22Rv1 (cell line): ENCODE measurements around the gene CABP7.

Source experiments
- H3K27ac ChIP-seq: fragments of 450-650 bp; 2 replicates; pipeline ENCODE4 v1.5.1; 2017
- ZFX ChIP-seq: fragments of 450-650 bp; IDR thresholded peaks from 2 replicates; pipeline ENCODE4 v1.6.1; 2017; ENCODE audit warnings: antibody characterized with exemption, borderline replicate concordance
- TF ChIP-seq, protein P1 (sequence below): fragments of 450-650 bp; IDR thresholded peaks from 2 replicates; pipeline ENCODE4 v1.5.1; 2017; ENCODE audit warnings: mild to moderate bottlenecking

The CABP7 gene

GRCh38 chr22:29733362-29734201 lies 13.8 kb downstream of the CABP7 start:
- no peak overlapping the region for H3K27ac ChIP-seq
- TF ChIP-seq, protein P1, sequence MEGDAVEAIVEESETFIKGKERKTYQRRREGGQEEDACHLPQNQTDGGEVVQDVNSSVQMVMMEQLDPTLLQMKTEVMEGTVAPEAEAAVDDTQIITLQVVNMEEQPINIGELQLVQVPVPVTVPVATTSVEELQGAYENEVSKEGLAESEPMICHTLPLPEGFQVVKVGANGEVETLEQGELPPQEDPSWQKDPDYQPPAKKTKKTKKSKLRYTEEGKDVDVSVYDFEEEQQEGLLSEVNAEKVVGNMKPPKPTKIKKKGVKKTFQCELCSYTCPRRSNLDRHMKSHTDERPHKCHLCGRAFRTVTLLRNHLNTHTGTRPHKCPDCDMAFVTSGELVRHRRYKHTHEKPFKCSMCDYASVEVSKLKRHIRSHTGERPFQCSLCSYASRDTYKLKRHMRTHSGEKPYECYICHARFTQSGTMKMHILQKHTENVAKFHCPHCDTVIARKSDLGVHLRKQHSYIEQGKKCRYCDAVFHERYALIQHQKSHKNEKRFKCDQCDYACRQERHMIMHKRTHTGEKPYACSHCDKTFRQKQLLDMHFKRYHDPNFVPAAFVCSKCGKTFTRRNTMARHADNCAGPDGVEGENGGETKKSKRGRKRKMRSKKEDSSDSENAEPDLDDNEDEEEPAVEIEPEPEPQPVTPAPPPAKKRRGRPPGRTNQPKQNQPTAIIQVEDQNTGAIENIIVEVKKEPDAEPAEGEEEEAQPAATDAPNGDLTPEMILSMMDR = no peak
- no peak for TF ChIP-seq ZFX

- H3K27ac ChIP-seq = no peak overlapping the region
- TF ChIP-seq, protein P1 = no peak
- TF ChIP-seq ZFX = no peak
Measured at GRCh38 chr22:29734406-29734805, 14.6 kb downstream of the CABP7 start.

GRCh38 chr22:29734838-29735237 lies 15.0 kb downstream of the CABP7 start:
- no peak overlapping the region for H3K27ac ChIP-seq
- TF ChIP-seq ZFX = no peak
- TF ChIP-seq, protein P1 = no peak

DNA sequence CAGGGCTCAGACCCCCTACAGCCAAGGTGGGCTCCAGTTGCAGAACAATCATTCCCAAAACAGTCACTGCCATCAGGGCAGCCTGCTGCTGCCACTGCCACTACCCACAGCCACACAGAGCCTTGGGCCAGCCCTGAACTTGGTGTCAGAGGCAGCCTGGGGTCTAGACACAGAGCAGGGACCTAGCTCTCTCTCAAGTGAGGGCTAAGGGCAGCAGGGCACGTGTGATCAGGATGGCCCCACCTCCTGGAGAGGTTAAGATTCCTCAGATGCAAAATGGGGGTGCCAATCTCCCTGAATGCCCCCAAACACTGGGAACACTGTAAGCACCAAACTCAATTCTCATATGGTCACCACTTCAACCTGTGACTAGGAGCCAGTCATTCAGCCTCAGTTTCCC lies 15.6 kb downstream of the CABP7 start:
- H3K27ac ChIP-seq = no peak overlapping the region

GRCh38 chr22:29737251-29738117 lies 17.7 kb downstream of the CABP7 start:
- TF ChIP-seq, protein P1 = no peak
- TF ChIP-seq ZFX = no peak
- H3K27ac ChIP-seq = no peak overlapping the region

More for the DNA sequence above, 15.6 kb downstream of the CABP7 start:
- TF ChIP-seq, protein P1 = no peak
- TF ChIP-seq ZFX = no peak

DNA sequence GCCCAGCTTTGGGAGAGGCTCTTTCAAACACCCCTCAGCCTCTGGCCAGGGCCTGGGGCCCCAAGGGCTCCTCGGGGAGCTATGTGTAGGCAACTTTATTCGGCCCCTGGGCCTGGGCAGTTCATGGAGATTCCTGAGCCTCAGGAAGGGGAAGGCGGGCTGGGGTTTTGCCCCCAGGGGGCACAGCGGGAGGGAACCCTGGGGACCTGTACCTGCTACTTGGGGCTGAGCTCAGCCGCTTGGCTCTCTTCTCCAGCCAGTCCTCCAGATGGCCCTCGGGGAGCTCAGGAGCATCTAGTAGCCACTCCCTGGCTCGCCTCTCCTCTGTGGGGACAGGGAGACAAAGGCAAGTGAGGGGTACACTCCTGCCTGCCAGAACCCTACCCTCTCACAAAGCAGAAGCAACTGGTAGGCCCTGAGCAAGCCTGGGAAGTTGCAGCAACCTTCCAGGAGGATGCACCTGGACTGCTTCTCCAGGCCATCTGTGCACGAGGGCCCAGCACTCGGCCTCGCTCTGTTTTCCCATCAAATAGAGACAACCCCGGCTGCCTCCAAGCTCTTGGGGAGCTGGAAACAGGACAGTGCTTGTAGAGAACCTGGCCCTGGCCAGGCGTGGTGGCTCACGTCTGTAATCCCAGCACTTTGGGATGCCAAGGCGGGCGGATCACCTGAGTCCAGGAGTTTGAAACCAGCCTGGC lies 18.5 kb downstream of the CABP7 start:
- no peak overlapping the region for H3K27ac ChIP-seq
- TF ChIP-seq, protein P1 = no peak
- no peak for TF ChIP-seq ZFX
